Erythroblast (primary cell): ENCODE data around the gene DCT.

Experiments
- DNase-seq, 2 experiments: peaks; one replicate each; lab custom pipeline; 2025; lab: John Stamatoyannopoulos, UW
- GATA1 ChIP-seq: IDR thresholded peaks from 2 replicates; pipeline ENCODE4 v1.6.1; 2011; ENCODE audit warnings: low read depth, mild to moderate bottlenecking, control low read depth, low read length, moderate library complexity
- POLR2A ChIP-seq: IDR thresholded peaks from 2 replicates; pipeline ENCODE4 v1.6.1; 2011; ENCODE audit warnings: mild to moderate bottlenecking, low read length

DCT gene

DNA sequence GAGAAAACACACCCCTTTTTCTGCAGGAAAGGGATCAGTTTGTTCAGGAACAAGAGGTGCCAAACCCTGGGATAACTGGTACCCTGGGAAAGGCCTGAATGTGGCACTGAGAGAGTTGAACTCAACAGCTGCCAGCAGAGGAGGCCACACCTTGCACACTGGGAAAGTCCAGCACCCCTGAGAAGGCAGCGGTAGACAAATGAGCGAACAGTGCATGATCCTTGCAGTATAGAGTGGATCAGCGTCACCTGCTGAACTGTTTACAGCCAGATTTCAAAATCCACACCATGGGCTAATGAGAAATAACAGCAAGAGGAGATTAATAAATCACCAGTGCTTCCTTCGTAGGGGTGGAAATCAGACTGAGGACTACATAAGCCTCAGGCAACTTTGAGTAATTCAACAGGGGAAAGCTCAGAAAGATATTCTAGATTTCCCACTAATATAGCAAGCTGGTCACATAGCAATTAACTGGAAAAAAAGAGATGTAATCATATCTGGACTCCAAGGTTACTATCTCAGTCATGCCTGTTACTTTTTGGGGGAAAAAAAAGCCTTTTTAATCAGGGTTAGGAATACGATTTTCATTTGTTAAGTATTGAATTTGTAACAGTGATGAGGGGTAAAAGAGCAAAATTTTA is 52.0 kb downstream of the DCT start:
- no peak for TF ChIP-seq GATA1
- no peak for DNase-seq

DNA sequence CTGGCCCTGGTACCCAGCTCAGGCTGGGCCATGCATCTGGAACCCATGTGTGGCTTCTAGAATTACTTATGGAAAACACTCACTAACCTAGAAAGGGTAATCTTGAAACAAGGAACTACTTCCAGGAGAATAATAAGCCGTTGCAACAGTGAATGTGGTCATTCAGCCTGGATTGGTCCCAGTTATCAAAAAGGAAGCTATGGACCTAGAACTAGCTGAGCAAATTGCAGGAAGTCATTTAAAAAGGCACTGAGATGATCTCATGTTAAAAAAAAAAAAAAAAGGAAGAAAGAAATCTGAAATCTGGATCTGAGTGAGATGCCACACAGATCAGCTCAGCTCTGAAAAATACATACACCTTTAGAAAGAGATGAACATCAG is 59.6 kb downstream of the DCT start:
- no peak for TF ChIP-seq POLR2A
- no peak for TF ChIP-seq GATA1
- no peak for DNase-seq

GRCh38 chr13:94419304-94419924 is 60.1 kb downstream of the DCT start:
- TF ChIP-seq POLR2A (no peak), GATA1 (no peak)
- DNase-seq, result peak in 1 of 2 experiments; percentile 32

DNA sequence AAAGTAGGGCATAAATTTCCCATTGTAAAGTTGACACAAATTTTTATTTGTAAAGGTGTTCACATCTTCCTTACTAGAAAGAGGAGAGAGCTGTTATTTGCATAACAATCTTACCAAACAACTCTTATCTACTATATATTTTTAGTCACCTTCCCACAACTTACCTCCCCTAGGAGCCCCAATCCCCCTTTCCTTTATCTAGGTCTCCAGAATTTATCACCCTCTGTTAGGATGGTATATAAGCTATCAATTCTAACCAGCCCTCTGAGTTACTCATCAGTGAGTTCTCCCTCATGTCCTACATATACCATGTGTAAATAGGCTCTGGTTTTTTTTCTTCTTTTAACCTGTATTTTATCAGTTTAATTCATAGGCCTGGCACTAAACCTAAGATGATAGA is 62.2 kb downstream of the DCT start:
- TF ChIP-seq POLR2A (no peak), GATA1 (no peak)

DNA sequence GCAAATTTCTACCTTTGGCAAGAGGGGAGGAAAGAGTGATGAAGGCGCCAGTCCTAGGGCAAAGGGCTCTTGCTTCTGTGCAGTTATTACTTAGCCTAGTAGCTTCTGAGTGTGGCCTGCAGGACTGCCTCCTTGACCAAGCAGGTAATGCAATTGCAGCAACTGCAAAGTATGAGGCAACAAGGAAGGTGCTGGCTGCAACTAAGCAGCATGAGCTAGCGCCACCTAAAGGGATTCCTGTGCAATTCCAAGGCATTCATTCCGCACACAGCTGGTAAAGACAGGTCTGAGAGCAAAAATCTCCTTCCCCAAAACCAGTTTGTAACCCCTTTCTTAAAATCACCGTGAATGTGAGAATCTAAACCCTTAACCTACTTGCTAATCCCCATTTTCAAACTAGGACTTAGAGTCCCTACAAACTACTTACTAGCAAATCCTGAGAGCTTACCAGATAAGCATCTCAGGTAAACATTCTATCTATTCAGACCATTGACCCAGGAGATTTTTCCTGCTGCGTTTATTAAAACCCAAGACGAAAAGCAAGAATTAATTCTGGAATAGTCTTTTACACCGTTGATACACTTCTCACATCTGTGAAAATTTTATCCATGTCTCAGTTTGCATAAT is 62.9 kb downstream of the DCT start:
- TF ChIP-seq POLR2A, result no peak
- TF ChIP-seq GATA1, result no peak
- DNase-seq, result peak; percentile 51 to 70

More for the DNA sequence above, 62.2 kb downstream of the DCT start:
- DNase-seq, result no peak

- no peak for TF ChIP-seq POLR2A
- TF ChIP-seq GATA1, result no peak
- no peak for DNase-seq
These were observed 63.8 kb downstream of the DCT start for GRCh38 chr13:94415500-94416237.

DNA sequence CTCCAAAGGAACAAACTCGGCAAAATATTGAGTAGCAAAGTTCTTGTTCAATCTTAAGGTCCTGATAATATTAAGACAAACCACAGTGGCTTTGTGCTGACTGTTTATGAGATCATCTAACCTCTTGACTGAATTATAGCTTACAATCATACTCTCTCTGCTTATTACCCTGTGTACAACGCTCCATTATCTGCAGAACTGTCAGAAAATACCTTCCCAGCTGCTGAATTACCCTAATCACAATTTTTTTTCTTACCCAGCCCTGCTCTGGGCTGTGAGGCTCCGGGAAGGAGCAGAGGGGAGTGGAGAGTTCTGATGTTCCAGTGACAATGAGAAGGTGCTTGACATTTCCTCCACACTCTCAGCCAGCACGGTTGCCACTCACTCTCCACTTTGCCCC is 64.8 kb downstream of the DCT start:
- no peak for TF ChIP-seq POLR2A
- TF ChIP-seq GATA1, result no peak
- DNase-seq, result no peak

GRCh38 chr13:94414141-94414540 is 65.3 kb downstream of the DCT start:
- no peak for DNase-seq
- TF ChIP-seq GATA1 (no peak), POLR2A (no peak)

DNA sequence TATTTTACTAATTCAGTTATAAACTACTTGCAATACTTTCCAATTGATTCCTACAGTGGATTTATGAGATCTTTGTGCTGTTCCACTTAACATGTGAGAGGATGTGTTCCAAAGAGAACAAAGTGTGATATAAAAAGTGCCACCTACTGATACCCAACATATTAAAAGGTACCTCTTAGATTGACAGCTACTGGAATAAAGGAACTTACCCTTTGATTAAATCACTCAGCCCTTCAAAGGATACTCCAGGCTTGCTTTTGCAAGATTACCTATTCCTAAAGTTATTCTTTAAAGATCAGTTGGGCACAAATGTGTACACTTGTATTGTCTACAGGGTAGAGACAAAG is 65.9 kb downstream of the DCT start:
- TF ChIP-seq GATA1 (no peak), POLR2A (no peak)
- no peak for DNase-seq

DNA sequence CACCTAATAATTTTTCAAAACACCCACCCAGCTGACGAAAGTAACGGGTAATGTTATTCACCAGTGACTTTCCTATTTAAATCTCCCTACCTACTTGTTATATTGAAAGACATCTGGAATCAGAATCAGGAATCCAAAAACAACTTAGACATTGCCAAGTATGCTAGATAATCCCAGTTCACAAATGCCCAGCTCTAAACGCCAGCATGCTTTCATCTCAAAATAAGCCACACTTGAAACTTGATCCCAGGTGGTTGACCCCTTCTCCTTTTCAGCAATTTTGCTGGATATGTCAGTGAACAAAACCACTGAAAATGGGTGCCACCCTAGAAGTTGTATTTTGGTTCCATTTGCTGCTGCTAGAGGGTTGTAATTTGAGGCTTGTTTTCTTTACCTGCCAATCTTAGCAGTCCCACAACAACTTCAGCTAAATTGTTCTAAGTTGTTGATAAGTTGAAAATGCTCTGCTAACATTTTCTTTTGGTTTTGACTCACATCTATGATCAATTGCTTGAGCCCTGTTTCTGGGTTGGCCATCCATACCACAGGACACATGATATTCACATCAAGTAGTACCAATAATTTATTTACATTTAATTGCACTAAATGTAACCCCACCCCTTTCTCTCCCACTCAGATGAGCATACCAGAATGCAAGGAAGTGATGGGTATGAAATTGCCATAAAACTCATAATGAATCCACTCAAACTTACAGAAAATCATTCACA is 66.4 kb downstream of the DCT start:
- DNase-seq, result no peak
- no peak for TF ChIP-seq GATA1
- no peak for TF ChIP-seq POLR2A

DNA sequence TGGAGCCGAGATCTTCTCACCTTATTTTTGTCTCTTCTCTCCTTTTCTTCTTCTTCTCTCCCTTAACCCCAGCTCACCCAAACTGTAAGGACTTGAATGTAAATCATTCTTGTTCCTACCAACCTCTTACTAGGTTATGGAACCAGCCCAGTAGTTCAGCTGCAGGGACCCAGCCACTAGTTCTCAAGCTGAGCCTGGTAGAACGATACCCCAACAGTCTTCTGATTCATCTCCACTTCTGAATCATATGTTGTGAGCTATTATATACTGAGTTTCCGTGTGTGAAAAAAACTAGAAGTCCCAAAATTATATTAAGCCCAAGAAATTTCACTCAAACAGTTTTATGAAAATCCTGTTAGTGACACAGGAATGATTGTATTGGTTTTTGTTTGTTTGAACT is 67.7 kb downstream of the DCT start:
- DNase-seq, result no peak
- TF ChIP-seq GATA1 (no peak), POLR2A (no peak)

GRCh38 chr13:94408314-94409036 is 71.0 kb downstream of the DCT start:
- DNase-seq, result no peak
- no peak for TF ChIP-seq POLR2A
- no peak for TF ChIP-seq GATA1

DNA sequence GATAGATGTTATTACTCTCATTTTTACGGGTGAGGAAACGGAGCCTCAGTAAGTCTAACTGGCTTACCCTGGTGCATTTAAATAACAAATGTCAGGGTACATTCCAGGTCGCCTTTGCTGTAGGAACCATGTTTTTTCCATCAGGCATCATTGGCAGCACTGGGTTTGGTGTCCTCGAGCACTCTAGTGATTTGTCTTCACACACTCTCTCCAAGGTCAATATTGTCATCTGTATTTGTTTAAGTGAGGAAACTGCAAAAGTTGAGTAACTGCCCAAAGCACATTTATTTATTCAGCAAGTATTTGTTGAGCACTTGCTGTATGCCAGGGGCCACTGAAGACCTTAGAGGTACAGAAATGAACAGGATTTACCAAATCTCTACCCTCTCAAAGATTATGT is 78.6 kb downstream of the DCT start:
- TF ChIP-seq GATA1 (no peak), POLR2A (no peak)
- no peak for DNase-seq

- no peak for DNase-seq
- TF ChIP-seq POLR2A, result no peak
- TF ChIP-seq GATA1, result no peak
These were observed 79.7 kb downstream of the DCT start for GRCh38 chr13:94399812-94400211.
